Putamen (tissue), 1 donor: ENCODE measurements around the gene PCK1.
"Not testable (repeated sequence)": the region's sequence is repeated elsewhere in the genome, so short reads cannot be mapped to it uniquely, and the experiment has no call there.

Experiments
- DNase-seq: peaks from one replicate; pipeline ENCODE4 v3.0.0-alpha.2; 2016; ENCODE audit warnings: low spot score

The PCK1 gene

DNA sequence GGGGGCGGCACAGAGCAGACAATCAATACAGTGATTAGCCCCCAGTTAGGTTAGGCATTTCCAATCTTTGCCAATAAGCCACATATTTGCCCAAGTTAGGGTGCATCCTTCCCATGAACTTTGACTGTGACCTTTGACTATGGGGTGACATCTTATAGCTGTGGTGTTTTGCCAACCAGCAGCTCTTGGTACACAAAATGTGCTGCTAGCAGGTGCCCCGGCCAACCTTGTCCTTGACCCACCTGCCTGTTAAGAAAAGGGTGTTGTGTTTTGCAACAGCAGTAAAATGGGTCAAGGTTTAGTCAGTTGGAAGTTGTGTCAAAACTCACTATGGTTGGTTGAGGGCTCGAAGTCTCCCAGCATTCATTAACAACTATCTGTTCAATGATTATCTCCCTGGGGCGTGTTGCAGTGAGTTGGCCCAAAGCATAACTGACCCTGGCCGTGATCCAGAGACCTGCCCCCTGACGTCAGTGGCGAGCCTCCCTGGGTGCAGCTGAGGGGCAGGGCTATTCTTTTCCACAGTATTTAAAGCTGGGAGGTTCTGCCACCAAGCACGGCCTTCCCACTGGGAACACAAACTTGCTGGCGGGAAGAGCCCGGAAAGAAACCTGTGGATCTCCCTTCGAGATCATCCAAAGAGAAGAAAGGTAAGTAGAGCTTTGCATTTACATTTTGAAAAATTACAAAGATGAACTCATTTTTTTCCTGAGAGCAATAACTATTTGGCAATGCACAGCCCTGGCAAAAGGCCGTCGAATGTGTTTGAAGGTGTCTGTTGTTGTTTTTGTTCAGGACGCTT lies at the start of gene PCK1:
Gene PCK1 (plus strand): TSS at position 557 of the 802 bp plus-strand sequence. CDS start 302 bp downstream, outside the sequence.
- DNase-seq: no peak

DNA sequence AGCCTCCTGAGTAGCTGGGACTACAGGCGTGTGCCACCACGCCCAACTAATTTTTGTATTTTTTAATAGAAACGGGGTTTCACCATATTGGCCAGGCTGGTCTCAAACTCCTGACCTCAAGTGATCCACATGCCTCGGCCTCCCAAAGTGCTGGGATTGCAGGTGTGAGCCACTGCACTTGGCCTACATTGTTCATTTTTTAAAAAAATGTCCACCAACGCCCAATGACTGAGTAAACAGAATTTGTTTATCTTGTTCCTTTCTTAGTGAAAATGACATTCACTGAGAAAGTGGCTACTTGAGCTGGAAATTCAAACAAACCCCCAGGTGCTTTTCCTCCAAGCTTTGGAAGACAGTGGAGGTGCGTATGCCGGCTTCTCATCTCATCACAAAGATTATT lies 49.2 kb upstream of the PCK1 start:
- not testable (repeated sequence) for DNase-seq

DNA sequence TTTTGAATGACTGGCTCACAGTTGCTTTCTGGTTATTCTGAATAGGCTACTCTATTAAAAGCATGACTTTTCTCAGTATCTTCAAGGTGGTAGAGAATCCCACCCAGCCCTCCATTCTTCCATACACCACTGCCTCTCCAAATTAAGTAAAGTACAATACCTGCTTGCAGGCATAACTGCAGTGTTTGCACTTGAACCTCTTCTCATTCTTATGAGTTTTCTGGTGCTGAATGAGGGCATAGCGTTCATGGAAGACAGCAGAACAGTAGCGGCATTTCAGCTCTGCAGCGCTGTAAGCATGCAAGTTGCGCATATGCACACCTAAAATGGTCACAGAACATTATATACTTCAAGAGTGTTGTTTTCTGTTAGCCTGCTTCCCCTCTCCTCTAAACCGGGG lies 48.5 kb upstream of the PCK1 start:
- no peak for DNase-seq

DNA sequence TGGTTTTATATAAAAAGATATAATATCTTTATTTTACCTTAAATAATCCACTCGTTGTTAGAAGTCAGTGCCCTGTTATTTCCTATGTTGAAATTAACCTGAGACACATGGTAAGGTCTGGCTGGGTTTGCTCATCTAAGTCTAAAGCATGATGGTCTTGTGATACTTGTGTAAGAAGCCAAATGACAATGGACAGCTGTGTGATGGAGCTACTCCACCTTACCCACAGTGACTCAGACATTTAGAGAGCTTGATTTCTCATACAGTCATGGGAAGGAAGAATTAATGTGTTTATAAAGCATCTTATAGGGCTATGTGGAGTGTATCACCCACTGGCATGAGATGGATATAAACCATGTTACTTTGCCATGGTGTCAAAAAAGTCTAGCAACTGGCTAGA lies 47.7 kb upstream of the PCK1 start:
- no peak for DNase-seq

DNA sequence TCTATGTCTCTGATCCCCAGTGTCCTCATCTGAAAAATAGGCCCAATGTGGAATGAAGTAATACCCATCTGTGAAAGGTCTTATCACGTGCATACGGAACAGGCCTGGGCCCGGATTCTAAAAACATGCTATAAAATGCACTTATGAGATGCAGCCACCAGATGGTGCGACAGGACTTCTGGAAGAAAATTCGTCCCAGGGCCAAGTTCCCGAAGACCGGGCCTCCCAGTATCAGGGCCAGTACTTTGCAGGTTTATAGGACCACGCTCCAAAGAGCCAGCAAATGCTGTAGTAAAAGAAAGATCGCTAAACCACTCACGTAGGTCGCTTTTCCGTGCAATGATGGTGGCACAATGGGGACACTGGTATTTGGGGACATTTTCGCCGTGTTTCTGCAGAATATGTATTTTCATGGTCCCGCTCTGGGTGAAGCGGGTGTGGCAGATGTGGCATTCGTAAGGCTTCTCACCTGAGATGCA lies 46.6 kb upstream of the PCK1 start:
- DNase-seq: peak; percentile 64

DNA sequence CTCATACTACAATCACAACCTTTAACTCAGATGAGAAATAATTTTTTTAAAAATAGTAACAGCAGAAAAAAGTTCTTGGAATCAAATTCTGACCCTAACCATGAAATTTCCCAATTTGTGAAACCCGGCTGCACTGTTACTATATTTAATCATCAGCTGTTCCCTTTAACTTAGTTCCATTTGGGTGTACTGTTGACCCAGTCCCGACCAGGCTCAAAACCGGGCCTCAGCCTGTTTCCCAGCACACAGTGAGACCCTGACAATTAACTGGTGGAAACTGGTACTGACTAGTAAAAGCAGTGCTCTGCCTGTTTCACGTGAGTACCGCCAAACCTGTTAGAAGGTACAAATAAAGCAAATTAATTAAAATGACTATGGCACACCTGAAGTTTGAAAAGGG lies 43.0 kb upstream of the PCK1 start:
- no peak for DNase-seq

DNA sequence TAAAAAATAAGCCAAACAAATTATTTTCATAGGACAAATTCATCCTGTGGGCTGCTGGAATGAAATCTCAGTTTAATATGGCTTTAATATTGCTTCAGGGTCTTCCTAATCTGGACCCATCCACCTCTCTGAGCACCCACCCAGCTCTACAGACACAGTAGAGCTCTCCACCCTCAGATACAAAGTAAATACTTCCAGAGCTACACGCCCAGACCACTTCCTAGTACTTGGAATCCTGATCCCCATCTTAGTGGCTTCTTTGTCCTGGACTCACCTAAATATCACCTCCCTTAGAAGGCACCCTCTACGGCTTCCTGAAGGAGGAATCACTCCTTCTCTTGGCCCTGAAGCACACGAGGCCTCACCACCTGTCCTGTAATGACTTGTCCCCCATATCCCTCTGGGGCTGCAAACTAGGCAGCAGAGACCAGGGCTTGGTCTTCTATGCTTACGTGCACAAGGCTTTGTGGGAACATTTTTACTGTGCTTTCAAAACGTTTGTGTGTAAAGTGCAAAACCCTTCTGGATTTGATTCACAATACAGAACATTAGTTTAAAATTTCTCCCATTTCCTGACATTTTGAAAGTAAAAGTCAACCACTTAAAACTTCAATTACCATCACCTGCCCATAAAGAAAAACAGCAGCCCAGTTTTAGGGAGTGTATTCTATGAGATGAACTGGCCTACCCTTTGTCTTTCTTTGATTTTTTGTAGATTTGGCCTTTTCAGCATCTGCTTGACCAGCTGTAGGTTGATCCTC lies 38.4 kb upstream of the PCK1 start:
- no peak for DNase-seq

DNA sequence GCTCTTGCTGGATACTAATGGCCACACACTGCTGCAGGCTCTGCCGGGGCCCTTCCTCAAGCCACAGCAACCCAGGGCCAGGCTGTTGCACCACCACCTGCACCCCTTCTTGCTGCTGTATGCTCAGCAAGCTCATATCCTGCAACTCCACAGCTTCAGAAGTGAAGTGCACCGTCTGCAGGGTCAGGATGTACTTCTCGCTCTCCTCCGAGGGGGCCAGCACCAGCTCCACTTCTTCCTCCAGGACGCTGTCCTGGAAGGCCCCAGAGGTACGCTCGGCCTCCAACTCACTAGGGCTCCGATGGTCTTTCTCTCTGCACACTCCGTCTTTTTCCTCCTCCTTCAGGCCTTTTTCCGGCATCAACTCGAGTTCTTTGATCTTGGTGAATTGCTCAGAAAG lies 37.1 kb upstream of the PCK1 start:
- no peak for DNase-seq

DNA sequence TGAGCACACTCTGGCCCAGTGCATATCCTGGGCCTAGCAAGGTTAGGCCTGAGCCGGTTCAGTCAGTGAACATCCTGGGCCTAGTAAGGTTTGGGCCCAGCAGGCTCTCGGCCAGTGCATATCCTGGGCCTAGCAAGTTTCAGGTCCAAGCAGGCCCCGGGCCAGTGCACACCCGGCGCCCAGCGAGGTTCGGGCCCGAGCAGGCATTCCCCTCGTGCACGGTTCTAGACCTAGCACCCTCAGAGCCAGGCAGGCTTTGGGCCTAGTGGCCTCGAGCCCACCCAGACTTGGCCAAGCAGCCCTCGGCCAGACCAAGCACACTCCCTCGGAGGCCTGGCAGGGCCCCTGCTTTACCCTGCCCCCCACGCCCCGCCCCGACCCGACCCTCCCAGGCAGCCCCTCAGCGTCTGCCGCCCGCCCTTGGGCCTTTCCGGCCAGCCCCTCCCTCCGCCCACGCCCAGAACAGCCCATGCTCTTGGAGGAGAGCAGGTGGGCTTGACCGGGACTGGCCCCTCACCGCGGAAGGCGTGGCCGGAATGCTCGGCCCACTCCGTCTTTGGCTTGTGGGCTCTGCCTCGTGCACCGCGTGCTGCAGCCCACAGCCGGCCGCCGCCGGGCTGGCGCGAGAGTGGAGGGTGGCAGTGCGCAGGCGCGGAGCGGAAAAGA lies 36.3 kb upstream of the PCK1 start, which contains the start of gene CTCFL:
Gene CTCFL (minus strand): TSS at position 630 of the 666 bp plus-strand sequence. CDS start 935 bp downstream, outside the sequence.
- DNase-seq: no peak

DNA sequence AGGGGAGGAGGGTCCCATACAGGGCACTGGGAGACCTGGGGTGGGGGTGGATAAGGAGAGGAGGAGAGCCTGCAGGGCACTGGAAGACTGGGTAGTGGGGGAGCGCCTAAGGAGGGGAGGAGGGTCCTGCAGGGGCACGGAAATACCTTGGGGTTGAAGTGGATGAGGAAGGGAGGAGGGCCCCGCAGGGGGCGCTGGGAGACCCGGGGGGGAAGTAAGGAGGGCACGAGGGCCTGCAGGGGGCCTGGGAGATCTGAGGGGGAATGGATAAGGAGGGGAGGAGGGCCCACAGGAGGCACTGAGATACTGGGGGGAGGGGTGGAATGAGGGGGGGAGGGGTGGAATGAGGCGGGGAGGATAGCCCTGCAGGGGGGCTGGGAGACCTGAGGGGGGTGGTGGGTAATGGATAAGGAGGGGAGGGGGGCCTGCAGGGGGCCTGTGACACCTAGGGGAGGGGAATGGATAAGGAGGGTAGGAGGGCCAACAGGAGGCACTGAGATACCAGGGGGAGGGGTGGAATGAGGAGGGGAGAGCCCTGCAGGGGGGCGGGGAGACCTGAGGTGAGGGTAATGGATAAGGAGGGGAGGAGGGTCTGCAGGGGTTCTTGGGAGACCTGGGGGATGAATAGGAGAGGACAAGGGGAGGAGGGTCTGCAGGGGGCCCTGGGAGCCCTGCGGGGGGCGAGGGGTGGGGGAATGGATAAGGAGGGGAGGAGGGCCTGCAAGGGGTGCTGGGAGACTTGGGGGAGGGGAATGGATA lies 35.4 kb upstream of the PCK1 start:
- no peak for DNase-seq

DNA sequence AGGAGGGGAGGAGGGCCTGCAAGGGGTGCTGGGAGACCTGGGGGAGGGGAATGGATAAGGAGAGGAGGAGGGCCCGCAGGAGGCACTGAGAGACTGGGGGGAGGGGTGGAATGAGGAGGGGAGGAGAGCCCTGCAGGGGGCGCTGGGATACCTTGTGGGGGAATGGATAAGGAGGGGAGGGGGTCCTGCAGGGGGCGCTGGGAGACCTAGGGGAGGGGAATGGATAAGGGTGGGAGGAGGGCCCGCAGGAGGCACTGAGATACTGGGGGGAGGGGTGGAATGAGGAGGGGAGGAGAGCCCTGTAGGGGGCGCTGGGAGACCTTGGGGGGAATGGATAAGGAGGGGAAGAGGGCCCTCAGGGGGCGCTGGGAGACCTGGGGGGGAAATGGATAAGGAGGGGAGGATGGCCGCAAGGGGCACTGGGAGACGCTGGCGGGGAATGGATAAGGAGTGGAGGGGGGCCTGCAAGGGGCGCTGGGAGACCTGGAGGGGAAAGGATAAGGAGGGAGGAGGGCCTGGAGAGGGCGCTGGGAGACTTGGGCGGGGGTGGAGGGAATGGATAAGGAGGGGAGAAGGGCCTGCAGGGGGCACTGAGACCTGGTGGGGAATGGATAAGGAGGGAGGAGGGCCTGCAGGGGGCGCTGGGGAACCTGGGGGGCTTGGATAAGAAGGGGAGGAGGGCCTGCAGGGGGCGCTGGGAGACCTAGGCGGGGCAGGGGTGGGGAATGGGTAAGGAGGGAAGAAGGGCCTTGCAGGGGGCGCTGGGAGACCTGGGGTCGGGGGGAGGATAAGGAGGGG lies 34.6 kb upstream of the PCK1 start:
- no peak for DNase-seq

DNA sequence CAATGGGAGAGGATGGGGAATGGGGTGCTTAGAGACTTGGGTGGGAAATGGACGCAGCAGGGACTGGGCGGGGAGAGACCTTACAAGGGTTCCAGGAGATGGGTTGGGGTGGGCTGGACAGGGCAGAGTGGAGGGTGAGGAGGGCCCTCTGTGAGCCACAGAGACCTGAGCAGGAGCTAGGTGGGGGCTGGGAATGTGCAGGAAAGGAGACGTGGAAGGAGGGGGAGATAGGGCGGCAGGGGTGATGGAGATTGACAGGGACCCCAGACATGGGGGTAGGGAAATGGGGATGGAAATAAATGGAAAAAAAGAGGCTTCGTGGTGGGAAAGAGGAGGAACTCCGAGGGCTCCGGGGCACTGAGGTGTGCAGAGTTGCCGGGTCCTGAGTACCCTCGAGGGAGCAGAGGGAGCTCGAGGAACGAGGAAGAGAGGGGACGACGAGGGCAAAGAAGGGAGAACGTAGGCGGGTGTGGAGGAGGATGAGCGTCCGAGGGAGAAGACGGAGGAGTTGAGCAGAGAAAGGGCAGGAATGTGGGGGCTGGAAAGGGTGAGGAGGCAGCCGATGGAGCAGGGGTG lies 33.9 kb upstream of the PCK1 start:
- no peak for DNase-seq

DNA sequence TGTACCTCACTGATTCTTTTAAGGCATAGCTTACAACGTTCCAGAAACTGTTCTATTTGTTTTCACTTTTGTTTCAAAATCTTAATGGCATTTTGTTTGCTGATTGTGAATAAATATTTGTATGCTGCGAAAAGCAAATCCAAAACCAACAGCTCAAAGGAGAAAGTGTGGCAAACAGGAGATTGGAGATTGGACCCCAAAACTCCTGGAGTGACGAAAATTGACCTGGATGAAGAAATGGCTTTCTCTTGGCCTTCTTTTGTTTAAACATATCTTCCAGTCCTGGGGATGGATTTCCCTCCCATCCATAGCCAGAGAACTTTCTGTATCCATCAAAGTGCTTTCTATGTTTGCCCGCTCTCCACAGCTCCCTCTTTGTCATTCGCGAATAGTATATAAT lies 33.2 kb upstream of the PCK1 start:
- DNase-seq: no peak

DNA sequence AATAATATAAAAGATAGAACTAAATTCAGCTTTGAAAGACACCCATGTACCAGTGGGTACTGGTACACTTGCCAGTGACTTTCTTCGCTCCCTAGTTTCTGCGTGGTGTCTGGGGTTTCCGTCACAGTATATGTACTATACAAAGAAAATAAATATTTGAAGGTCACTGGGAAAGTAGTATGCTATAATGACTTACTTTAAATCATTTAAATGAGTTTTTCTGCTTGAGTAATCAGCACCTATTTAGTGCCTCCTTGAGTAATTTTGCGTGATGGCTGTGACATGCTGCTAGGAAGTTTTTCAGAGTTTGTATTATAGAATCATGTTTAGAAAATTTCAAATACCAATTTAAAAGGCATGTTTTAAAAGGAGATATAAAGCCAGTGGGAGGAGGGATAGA lies 32.8 kb upstream of the PCK1 start:
- DNase-seq: no peak

DNA sequence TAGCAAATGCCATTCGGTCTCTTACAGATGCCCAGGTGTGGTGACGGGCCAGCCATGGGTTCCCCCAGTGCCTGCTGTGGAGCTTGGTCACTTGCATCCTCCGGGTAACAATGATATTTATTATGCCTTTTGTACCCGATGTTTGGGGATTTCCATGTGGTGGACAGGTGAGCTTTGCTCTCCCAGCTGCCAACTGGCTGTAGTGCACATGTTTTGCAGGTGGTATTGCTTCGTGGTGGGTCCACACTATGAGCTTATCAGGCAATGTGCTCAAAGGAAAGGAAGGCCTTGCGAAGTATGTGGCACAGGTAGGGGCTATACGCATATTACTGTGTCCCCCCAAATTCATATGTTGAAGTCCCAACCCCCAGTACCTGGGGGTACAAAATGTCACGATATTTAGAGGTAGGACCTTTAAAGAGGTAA lies 31.7 kb upstream of the PCK1 start:
- no peak for DNase-seq

DNA sequence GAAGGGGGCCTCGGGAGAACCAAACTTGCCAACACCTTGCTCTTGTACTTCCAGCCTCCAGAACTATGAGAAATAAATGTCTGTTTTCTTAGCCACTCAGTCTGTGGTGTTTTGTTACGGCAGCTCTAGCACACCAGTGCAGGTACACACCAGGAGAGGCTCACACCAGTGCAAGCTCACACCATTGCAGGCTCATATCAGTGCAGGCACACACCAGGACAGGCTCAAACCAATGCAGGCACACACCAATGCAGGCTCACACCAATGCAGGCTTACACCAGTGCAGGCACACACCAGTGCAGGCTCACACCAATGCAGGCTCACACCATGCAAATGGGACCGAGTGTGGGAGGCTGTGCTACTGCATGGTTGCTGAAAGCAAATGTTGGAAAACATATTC lies 31.1 kb upstream of the PCK1 start:
- no peak for DNase-seq

DNA sequence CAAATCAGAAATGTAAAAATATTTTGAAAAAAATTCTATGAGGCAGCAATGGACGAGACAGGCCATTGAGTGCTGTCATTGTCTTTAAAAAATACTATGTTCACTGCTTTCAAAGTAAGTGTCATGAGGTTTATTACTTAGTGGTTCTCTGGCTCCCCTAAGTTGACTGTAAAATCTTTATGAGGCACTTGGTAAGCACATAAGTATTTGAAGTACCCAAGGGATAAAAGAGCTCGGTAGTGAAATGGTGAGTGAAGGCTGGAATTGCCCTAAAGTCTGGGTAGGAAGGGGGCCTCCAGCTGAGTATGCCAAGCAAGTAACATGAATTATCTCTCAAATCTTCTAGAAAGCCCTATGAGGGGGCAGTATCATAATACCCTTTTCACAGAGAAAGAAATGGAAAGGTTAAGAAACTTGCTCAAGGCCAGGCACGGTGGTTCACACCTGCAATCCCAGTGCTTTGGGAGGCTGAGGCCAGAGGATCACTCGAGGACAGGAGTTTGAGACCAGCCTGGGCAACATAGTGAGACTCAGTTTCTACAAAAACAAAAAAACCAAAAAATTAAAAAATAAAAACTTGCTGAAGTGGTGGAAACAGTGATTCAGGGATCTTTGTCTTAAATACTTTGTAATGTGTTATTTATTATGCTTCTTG lies 30.5 kb upstream of the PCK1 start:
- no peak for DNase-seq

DNA sequence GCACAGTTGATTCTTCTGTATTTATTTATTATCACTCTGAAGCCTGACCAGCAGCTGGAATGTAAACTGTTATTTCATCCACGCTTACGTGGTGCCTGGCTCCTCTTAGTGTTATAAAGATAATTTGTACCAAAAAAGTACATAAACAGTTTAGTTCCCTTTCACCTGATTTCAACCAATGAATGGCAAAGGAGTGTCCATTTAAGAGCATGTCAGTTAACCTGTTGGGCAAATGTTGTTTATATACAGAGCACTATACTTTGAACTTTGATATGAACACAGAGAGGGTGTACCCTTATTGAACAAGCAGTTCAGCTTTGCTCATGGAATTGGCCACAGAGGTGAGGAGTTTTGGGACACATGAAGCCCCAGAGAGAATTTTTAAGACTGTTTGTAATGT lies 28.8 kb upstream of the PCK1 start:
- no peak for DNase-seq

DNA sequence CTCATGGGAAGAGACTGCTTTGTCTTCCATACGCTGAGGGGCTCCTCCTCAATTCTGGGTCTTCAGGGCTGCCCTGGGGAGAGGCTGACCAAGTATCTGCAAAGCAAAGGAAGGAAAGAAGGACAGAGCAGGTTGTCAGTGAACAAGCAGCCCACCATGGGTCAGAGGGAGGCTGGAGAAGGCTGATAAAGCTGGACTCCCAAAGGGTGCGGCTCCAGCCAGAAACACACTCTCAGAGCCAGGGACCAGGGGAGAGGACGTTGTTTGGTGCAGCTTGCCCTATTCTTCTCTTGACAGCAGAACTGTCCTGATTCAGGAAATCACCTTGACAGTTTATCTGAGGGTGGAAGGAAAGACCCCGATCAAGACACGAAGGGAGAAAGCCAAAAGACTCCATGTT lies 25.6 kb upstream of the PCK1 start:
- DNase-seq: no peak

DNA sequence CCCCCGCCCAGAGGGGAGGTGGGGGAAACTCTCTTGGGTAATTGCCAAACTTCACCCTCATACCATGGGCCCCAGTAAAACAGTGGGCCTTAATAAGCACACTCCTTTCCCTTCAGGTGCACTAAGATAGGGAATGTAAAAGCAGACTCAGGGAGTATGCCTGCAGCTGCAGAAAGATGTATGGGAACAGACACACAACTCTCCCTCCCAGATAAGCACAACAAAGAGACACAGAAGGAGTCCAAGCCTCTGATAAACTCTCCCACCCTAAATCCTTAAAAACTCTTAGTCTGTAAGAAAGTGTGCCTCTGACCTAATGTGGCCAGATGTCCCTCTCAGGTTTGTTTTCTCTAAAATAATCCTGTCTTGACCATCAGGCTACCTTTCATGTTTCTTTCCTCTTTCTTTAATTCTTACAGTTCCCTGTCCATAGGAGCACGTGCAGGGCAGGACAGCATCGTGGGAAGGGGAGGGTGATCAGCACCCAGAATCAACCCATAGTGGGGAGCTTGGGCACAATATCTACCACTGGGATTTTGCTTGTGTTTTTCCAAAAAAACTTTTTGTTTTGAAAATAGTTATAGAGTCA lies 24.7 kb upstream of the PCK1 start:
- DNase-seq: no peak
